Activated CD4-positive, CD25-positive, alpha-beta regulatory T cell (primary cell): Measurements from ENCODE around the gene FLOT1.

ENCODE experiments used
- DNase-seq, 4 experiments: peaks; one replicate each; lab custom pipeline; 2025; lab: John Stamatoyannopoulos, UW

The FLOT1 gene

GRCh38 chr6:30679765-30680535, 62.5 kb downstream of the FLOT1 start:
- no peak for DNase-seq

GRCh38 chr6:30678964-30679726, 63.3 kb downstream of the FLOT1 start:
- peak; percentile 86 to 93 (median 90) for DNase-seq
